GM10847 (cell line): ENCODE results near the gene ATP6V1E1.

Source experiments
- POLR2A ChIP-seq: IDR thresholded peaks from 2 replicates; pipeline ENCODE4 v1.6.1; 2011; ENCODE audit not compliant: insufficient read length; ENCODE audit errors: extremely low read depth

Gene ATP6V1E1

GRCh38 chr22:17575151-17575550 lies 53.4 kb downstream of the ATP6V1E1 start:
- TF ChIP-seq POLR2A, result no peak

DNA sequence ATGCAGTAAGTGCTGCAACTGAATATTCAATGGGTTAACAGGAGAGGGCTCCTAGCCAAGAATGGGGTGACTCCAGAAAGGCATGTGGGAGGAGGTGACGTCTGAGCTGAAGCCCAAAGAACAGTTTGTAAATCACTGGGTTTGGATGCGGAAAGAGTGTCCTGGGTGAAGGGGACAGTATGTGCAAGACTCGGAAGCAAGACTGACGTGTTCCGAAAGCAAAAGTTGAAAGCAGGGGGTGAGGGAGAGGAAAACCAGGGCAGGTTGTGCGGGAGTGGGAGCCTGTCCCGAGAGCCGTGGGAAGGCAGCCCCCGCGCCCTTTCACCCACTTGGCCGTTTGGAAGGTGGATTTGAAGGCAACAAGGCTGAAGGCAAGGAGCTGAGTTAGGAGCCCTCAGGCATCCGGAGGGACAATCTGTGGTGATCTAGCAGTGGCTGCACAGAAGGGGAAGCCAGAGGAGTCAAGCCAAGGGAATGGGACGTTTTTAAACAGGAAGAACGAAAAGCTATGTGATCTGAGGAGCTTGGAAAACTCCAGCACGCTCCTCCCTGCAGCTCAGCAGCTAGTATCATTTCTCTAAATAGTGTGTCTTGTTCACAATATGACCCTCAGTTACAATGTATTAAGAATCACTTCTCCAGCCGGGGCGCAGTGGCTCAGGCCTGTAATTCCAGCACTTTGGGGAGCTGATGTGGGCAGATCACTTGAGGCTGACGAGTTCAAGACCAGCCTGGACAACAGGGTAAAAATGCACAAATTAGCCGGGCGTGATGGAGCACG lies 57.5 kb downstream of the ATP6V1E1 start:
- no peak for TF ChIP-seq POLR2A

- TF ChIP-seq POLR2A, result no peak
Observed at GRCh38 chr22:17569971-17570511, 58.5 kb downstream of the ATP6V1E1 start.

DNA sequence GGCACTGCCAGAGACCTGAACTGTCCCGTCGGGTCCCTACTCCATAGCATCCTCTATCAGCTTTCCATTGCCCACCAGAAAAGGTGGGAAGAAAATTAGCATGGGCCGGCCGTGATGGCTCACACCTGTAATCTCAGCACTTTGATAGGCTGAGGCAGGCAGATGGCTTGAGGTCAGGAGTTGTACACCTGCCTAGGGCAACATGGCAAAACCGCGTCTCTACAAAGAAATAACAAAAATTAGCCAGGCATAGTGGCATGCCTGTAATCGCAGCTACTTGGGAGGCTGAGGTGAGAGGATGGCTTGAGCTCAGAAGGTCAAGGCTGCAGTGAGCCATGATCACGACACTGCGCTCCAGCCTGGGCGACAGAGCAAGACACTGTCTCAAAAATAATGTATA lies 61.8 kb downstream of the ATP6V1E1 start:
- no peak for TF ChIP-seq POLR2A

DNA sequence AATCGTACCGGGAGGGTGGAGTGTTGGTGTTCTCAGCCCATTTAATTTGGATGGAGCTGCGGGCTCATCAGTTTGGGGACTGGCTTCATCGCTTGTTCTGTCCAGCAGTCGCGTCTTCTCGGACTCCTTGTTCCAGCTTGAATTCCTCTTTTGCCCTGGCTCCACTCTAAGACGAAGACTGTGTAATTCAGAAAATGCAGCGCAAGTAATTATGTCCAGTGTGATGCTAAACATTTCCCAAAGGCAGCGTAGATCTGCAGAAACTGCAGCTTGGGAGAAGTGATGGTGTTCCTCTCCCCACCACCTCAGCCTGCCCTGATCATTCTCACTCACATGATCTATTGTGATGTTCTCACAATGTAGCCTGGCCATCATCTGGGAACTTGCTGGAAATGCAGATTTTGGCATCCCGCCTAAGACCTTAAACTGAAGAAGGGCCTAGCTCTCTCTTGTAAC lies 64.6 kb downstream of the ATP6V1E1 start:
- TF ChIP-seq POLR2A, result no peak

DNA sequence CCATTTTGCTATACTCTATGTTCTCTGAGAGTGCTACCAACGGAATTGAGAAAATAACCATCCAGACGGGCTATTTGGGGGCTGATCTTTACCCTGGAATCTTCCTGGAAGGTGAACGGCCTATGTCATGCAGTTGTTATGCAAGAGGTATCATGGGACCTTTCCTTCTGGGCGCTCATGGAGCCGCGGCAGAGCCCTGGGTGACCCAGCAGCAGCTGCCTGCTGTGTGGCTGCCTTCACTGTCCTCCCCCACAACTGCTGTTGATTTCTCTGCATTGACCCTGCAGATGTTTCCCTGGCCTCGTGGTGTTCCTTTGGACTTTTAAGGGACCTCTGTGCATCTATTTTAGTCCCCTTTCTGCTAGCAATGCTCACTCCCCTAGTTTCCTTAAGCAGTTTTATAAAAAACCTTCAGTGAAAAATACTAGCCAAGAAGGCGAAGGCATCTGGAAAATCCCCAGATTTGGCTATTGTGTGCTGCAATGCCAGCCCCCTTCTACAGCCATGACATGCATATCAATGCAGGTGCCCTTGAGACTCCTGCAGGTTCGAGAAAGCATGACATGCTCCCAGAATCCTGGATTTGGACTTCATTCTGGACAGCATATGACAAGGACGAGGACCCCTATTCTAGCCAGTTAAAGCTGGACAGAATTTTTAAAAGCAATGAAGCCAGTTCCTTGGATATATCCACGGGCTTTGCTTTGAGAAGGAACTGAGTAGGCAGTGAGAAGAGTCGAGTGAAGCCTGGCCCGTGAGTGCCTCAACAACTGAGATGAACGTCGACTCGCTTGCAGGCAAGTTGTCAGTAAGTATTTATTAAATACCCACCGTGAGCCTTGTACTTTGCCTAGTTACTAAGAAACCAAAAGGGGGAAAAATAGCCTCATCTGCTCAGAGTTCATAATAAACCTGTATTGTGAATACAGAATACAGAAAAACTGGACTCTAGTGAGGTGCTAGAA lies 65.4 kb downstream of the ATP6V1E1 start, which contains the start of gene SLC25A18:
SLC25A18 (plus strand) TSS at position 593 of the 965 bp plus-strand sequence. CDS start 16,447 bp downstream, outside the sequence.
- no peak for TF ChIP-seq POLR2A

DNA sequence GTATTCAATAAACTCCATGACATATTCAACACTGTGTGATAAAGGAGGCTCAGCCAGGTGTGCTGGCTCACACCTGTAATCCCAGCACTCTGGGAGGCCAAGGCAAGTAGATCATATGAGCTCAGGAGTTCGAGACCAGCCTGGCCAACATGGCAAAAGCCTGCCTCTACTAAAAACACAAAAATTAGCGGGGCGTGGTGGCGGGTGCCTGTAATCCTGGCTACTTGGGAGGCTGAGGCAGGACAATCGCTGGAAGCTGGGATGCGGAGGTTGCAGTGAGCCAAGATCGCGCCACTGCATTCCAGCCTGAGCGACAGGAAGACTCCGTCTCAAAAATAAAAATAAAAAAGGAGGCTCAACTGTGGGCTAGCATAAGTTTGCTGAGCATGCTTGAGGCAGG lies 69.4 kb downstream of the ATP6V1E1 start:
- TF ChIP-seq POLR2A, result no peak

DNA sequence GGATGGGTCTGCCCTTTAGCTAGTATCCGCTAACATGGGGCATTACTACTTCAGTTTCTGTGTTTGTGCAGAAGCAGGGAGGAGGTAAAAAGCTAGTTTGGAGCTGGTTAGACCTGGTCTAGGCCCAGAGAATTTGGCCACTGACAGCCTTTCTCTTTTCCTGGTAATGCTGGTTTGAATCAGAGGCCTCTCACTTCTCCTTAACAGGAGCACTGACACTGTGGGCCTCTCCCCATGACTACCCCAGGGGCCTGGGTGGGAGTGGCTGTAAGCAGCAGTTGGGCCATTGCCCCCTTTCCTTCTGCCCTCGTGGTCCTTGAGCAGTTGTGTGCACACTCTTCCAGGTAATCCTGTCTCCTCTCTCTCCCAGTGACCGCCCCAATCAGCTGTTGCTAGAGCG lies 73.7 kb downstream of the ATP6V1E1 start:
- no peak for TF ChIP-seq POLR2A

DNA sequence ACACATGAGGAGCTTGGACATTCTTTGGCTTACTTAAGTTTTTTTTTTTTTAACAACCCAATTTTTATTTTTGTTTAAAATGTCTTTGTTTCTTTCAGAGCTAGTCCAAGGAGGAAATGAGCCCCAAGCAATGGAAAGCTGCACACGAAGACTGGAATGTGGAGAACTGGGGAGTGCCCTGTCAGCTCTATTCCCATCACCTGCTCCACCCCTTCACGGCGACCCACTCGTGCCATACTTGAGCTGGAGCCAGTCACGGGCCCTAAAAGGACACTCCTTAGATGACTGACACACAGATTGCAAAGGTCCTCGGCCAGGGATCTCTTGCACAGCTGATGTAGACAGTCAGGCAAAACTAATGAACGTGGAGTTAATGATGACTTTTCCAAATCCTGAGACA lies 75.8 kb downstream of the ATP6V1E1 start:
- TF ChIP-seq POLR2A, result no peak

GRCh38 chr22:17549655-17550054 lies 78.9 kb downstream of the ATP6V1E1 start:
- no peak for TF ChIP-seq POLR2A

GRCh38 chr22:17549183-17549582 lies 79.4 kb downstream of the ATP6V1E1 start:
- TF ChIP-seq POLR2A, result no peak

DNA sequence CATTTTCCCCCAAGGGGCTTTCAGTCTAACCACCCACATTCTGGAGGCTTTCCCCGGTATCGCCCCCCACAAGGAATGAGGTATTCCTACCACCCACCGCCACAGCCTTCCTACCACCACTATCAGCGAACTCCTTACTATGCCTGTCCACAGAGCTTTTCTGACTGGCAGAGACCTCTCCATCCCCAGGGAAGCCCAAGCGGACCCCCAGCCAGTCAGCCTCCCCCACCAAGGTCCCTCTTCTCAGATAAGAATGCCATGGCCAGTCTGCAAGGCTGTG lies 79.9 kb downstream of the ATP6V1E1 start:
- no peak for TF ChIP-seq POLR2A

GRCh38 chr22:17548010-17548755 lies 80.4 kb downstream of the ATP6V1E1 start:
- no peak for TF ChIP-seq POLR2A

GRCh38 chr22:17542452-17542851 lies 86.1 kb downstream of the ATP6V1E1 start:
- TF ChIP-seq POLR2A, result no peak
